Fibroblast of lung (primary cell): Measurements from ENCODE around the gene MEGF6. TPM values are rescaled to one million over a fixed set of nuclear protein-coding genes. Genes with fewer than 3 reads are reported as not detected.

ENCODE experiments used
- DNase-seq, 2 donors: peaks; one replicate each; pipeline versions ENCODE4 v3.0.0 to v3.0.0-alpha.2; 2010; ENCODE audit warnings: low read depth in 2 of 2
- H2AFZ ChIP-seq: 2 replicates; pipeline ENCODE4 v1.5.1; 2012; ENCODE audit warnings: low read length, control low read depth, inconsistent platforms
- H3K27ac ChIP-seq: 2 replicates; pipeline ENCODE4 v1.5.1; 2011; ENCODE audit warnings: low read length, control low read depth; ENCODE audit not compliant: insufficient read depth
- H3K27me3 ChIP-seq: 2 replicates; pipeline ENCODE4 v1.5.1; 2011; ENCODE audit warnings: mild to moderate bottlenecking, low read length; ENCODE audit not compliant: control insufficient read depth, insufficient read depth
- H3K36me3 ChIP-seq: 2 replicates; pipeline ENCODE4 v1.5.1; 2011; ENCODE audit warnings: low read length; ENCODE audit not compliant: control insufficient read depth, insufficient read depth
- H3K4me1 ChIP-seq: 2 replicates; pipeline ENCODE4 v1.5.1; 2011; ENCODE audit warnings: low read length; ENCODE audit not compliant: control insufficient read depth, insufficient read depth; ENCODE audit errors: extremely low read depth
- H3K4me2 ChIP-seq: 2 replicates; pipeline ENCODE4 v1.5.1; 2011; ENCODE audit warnings: low read length, control low read depth; ENCODE audit not compliant: insufficient read depth; ENCODE audit errors: extremely low read depth
- H3K4me3 ChIP-seq, 4 experiments: fragments of 200-600 bp in 1 of 4; sonication (generic) in 1 of 4; replicated peaks in 1 of 4; 2 replicates each; pipeline ENCODE4 v1.5.1; 2011 to 2016; ENCODE audit warnings: low read length in 4 of 4, low read depth in 3 of 4, mild to moderate bottlenecking in 3 of 4, control low read depth in 2 of 4, inconsistent platforms in 1 of 4, mixed read lengths in 1 of 4; ENCODE audit not compliant: insufficient read depth in 1 of 4; ENCODE audit errors: control extremely low read depth in 1 of 4
- H3K79me2 ChIP-seq: 2 replicates; pipeline ENCODE4 v1.5.1; 2012; ENCODE audit warnings: mild to moderate bottlenecking, low read length, inconsistent platforms; ENCODE audit not compliant: control insufficient read depth, insufficient read depth
- H3K9ac ChIP-seq: 2 replicates; pipeline ENCODE4 v1.5.1; 2011; ENCODE audit warnings: mild to moderate bottlenecking, low read length, control low read depth; ENCODE audit not compliant: insufficient read depth
- H3K9me3 ChIP-seq: 2 replicates; pipeline ENCODE4 v1.5.1; 2012; ENCODE audit warnings: low read depth, low read length; ENCODE audit not compliant: control insufficient read depth, insufficient read depth
- H4K20me1 ChIP-seq: 2 replicates; pipeline ENCODE4 v1.5.1; 2011; ENCODE audit warnings: low read length; ENCODE audit not compliant: control insufficient read depth, insufficient read depth; ENCODE audit errors: extremely low read depth
- EZH2 ChIP-seq: IDR thresholded peaks from 2 replicates; pipeline ENCODE4 v1.5.1; 2012; ENCODE audit warnings: low read length, control low read depth, mild to moderate bottlenecking; ENCODE audit errors: missing control alignments
- polyA plus RNA-seq, 2 donors: library from polyadenylated mRNA; depleted of rRNA in 1 of 2; stranded (reverse) in 1 of 2; unstranded in 1 of 2; fragments of >200 nt; gene quantifications; 2 replicates each; pipeline ENCODE4 v1.2.1, GENCODE V29; 2011 to 2012; ENCODE audit warnings: missing spikeins in 1 of 2
- total RNA-seq: library from RNA; depleted of rRNA; stranded (reverse); fragments of >200 nt; gene quantifications from 2 replicates; pipeline ENCODE4 v1.2.1, GENCODE V29; 2014
- TF ChIP-seq, protein P1 (sequence below), 2 donors: IDR thresholded peaks in 1 of 2; conservative IDR thresholded peaks in 1 of 2; 1 replicate in 1 of 2; 2 replicates in 1 of 2; pipeline ENCODE4 v1.5.1; 2011 to 2012; ENCODE audit warnings: low read length in 2 of 2, control low read depth in 1 of 2, inconsistent platforms in 1 of 2, low read depth in 1 of 2, mild to moderate bottlenecking in 1 of 2

MEGF6 gene
- total and polyA plus RNA-seq, 2 donors (not counting 1 experiment from before 2014, with no cell fraction given): 1.6 to 11.6 TPM

DNA sequence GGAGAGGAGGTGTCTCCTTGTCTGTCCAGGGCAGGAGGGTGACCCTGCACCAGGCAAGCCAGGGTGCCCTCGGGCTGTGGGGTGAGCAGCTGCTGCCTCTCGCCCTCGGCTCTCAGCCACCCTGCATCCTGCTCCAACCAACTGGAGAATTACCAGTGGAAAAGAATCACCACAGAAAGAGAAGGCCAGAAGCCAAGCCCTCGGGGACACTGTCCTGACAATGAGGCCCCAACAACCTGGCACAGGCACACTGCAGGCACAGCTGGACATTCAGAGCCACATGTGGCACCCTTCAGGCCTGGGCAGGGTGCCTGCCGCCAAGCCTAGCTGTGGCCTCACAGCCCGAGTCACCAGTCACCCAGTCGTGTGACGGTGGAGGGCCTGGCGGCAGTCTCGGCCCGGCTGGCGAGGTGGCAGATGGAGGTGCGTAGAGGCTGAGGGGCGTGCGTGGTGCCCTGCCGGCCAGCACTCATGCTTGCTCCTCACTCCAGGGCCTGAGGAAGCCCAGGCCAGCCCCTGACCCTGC, 12.0 kb downstream of the MEGF6 start:
- Histone ChIP-seq H3K9me3 (no peaks in the 10 kb centered on the region), H3K27me3 (no peaks in the 10 kb centered on the region), H3K27ac (no peak overlapping the region), H3K4me1 (no peaks in the 10 kb centered on the region), H3K4me2 (no peak overlapping the region), H4K20me1 (no peaks in the 10 kb centered on the region), H3K4me3 (no peak overlapping the region), H3K9ac (no peak overlapping the region), H3K79me2 (no peaks in the 10 kb centered on the region), H2AFZ (no peak overlapping the region), H3K36me3 (no peaks in the 10 kb centered on the region)
- DNase-seq: no peak
- TF ChIP-seq, protein P1, sequence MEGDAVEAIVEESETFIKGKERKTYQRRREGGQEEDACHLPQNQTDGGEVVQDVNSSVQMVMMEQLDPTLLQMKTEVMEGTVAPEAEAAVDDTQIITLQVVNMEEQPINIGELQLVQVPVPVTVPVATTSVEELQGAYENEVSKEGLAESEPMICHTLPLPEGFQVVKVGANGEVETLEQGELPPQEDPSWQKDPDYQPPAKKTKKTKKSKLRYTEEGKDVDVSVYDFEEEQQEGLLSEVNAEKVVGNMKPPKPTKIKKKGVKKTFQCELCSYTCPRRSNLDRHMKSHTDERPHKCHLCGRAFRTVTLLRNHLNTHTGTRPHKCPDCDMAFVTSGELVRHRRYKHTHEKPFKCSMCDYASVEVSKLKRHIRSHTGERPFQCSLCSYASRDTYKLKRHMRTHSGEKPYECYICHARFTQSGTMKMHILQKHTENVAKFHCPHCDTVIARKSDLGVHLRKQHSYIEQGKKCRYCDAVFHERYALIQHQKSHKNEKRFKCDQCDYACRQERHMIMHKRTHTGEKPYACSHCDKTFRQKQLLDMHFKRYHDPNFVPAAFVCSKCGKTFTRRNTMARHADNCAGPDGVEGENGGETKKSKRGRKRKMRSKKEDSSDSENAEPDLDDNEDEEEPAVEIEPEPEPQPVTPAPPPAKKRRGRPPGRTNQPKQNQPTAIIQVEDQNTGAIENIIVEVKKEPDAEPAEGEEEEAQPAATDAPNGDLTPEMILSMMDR (conservative IDR thresholded peaks at IDR 0.05 in 1 of 2, IDR thresholded peaks at IDR 0.05 in 1 of 2; ENCODE audit: low read depth in 1 of 2, low read length in 2 of 2): no peak
- TF ChIP-seq EZH2: no peak

DNA sequence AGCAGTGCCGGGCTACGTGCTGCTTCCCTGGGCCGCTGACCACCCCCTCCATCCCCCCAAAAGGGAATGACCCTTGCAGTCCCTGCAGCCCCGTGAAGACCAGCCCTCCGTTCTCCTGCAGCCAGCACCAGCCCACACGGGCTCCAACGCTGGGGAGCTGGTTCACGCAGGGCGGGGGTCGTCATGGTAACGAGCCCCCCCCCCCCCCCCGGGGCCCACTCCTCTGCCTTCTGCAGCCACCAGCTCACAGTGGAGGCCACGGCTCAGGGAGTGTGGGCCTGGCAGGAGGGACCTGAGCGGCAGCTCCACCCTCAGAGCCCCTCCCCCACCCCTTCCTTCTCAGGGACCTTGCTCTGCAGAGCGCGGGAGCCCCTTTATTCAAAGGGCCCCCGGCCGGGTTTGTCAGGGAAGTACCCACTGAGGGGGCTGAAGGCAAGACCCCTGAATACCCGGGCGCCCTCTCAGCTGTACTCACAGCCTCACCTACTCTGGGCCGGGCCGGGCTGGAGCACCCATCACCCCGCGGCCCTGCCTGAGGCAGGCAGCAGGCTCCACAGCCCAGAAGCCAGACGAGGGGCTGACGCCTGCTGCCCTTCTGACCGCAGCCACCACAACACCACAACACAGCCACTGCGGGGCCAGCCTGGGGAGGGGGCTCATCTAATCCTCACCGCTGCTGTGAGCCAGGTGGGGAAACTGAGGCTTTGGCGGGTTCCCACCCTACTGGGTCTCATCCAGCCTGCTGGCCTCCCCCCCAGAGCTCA, 12.6 kb downstream of the MEGF6 start:
- Histone ChIP-seq H3K36me3 (no peaks in the 10 kb centered on the region), H3K9ac (no peak overlapping the region), H3K27me3 (no peaks in the 10 kb centered on the region), H3K4me3 (no peak overlapping the region), H4K20me1 (no peaks in the 10 kb centered on the region), H3K9me3 (no peaks in the 10 kb centered on the region), H3K27ac (no peak overlapping the region), H3K4me1 (no peaks in the 10 kb centered on the region), H2AFZ (no peak overlapping the region), H3K79me2 (no peaks in the 10 kb centered on the region), H3K4me2 (no peak overlapping the region)
- TF ChIP-seq, protein P1 (conservative IDR thresholded peaks at IDR 0.05 in 1 of 2, IDR thresholded peaks at IDR 0.05 in 1 of 2; ENCODE audit: low read depth in 1 of 2, low read length in 2 of 2): no peak
- TF ChIP-seq EZH2: peak; percentile 16
- DNase-seq: no peak

DNA sequence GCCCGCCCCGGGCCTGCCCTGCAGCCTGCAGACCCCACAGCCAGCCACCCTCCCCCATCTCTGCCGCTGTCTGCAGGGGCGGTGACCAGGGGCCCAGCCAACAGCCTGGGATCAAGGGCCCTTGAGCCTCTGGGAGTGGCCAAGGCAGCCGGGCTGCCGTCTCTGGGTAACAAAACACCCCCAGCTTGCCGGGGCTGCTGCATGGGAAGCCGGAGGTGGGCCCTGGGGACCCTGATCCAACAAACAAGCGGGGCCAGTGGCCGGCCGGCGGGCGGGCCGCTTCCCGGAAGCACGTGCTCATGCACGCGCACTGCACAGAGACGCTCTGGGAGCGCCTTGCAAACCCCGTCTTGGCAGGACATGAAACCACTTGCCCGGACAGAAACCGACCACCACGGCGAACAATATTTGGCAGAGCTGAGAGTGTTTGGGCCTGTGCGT, 13.2 kb downstream of the MEGF6 start:
- Histone ChIP-seq H3K9ac (no peak overlapping the region), H3K27me3 (no peaks in the 10 kb centered on the region), H3K36me3 (no peaks in the 10 kb centered on the region), H3K4me1 (no peaks in the 10 kb centered on the region), H3K9me3 (no peaks in the 10 kb centered on the region), H3K4me3 (no peak overlapping the region), H2AFZ (no peak overlapping the region), H3K4me2 (no peak overlapping the region), H3K27ac (no peak overlapping the region), H4K20me1 (no peaks in the 10 kb centered on the region), H3K79me2 (no peaks in the 10 kb centered on the region)
- DNase-seq: peak in 1 of 2 donors; percentile 17
- TF ChIP-seq, protein P1 (conservative IDR thresholded peaks at IDR 0.05 in 1 of 2, IDR thresholded peaks at IDR 0.05 in 1 of 2; ENCODE audit: low read depth in 1 of 2, low read length in 2 of 2): no peak
- TF ChIP-seq EZH2: no peak
